CD8-positive, alpha-beta memory T cell (primary cell): ENCODE measurements around the gene ACKR1. TPM values are rescaled to one million over a fixed set of nuclear protein-coding genes. Genes with fewer than 3 reads are reported as not detected.

ENCODE experiments used
- CTCF ChIA-PET: fragments of 350-600 bp; sonication (Branson Sonifier 250); formaldehyde crosslinking; loops from one replicate; lab custom pipeline; 2021; ENCODE audit warnings: antibody characterized with exemption; lab: Charles Lee
- POLR2A ChIA-PET: fragments of 350-600 bp; sonication (Branson Sonifier 250); formaldehyde crosslinking; loops from one replicate; lab custom pipeline; 2021; ENCODE audit warnings: antibody characterized with exemption; lab: Charles Lee
- DNase-seq, 5 donors: peaks; one replicate each; pipeline versions ENCODE4 v3.0.0 to v3.0.0-alpha.2; 2020 to 2022; ENCODE audit warnings: mixed read lengths in 1 of 5
- H3K27ac ChIP-seq: one replicate; pipeline ENCODE4 v1.7.0; 2013; ENCODE audit warnings: low read depth, mild to moderate bottlenecking, low read length, moderate library complexity
- H3K27me3 ChIP-seq: 2 replicates; pipeline ENCODE4 v1.7.0; 2013; ENCODE audit warnings: low read length, mild to moderate bottlenecking; ENCODE audit not compliant: insufficient read depth, poor library complexity, severe bottlenecking
- H3K36me3 ChIP-seq: 2 replicates; pipeline ENCODE4 v1.7.0; 2013; ENCODE audit warnings: mild to moderate bottlenecking, low read length, moderate library complexity; ENCODE audit not compliant: insufficient read depth
- H3K4me1 ChIP-seq: 2 replicates; pipeline ENCODE4 v1.7.0; 2013; ENCODE audit warnings: mild to moderate bottlenecking, low read length, moderate library complexity; ENCODE audit not compliant: insufficient read depth
- H3K4me3 ChIP-seq: 2 replicates; pipeline ENCODE4 v1.7.0; 2013; ENCODE audit warnings: mild to moderate bottlenecking, low read length
- H3K9me3 ChIP-seq: 2 replicates; pipeline ENCODE4 v1.7.0; 2013; ENCODE audit warnings: mild to moderate bottlenecking, low read length
- H3K27ac Mint-ChIP-seq, 8 donors: one replicate each; pipeline ENCODE4 v1.8.0; 2020 to 2021; ENCODE audit warnings: mixed read lengths in 8 of 8, mild to moderate bottlenecking in 6 of 8, inconsistent platforms in 3 of 8, moderate library complexity in 3 of 8
- H3K27me3 Mint-ChIP-seq, 2 donors: one replicate each; pipeline ENCODE4 v1.8.0; 2020 to 2021; ENCODE audit warnings: mixed read lengths in 2 of 2, mild to moderate bottlenecking in 1 of 2, moderate library complexity in 1 of 2
- H3K36me3 Mint-ChIP-seq, 3 donors: one replicate each; pipeline ENCODE4 v1.8.0; 2020 to 2021; ENCODE audit warnings: mixed read lengths in 3 of 3, inconsistent platforms in 1 of 3, mild to moderate bottlenecking in 1 of 3
- H3K4me1 Mint-ChIP-seq, 3 donors: one replicate each; pipeline ENCODE4 v1.8.0; 2020 to 2021; ENCODE audit warnings: mixed read lengths in 3 of 3, inconsistent platforms in 1 of 3, mild to moderate bottlenecking in 1 of 3
- H3K4me3 Mint-ChIP-seq, 7 donors: one replicate each; pipeline ENCODE4 v1.8.0; 2020 to 2021; ENCODE audit warnings: mixed read lengths in 7 of 7, mild to moderate bottlenecking in 6 of 7, moderate library complexity in 4 of 7, inconsistent platforms in 2 of 7
- H3K9me3 Mint-ChIP-seq, 5 donors: one replicate each; pipeline ENCODE4 v1.8.0; 2020 to 2022; ENCODE audit warnings: mixed read lengths in 5 of 5, mild to moderate bottlenecking in 3 of 5, moderate library complexity in 2 of 5, inconsistent platforms in 1 of 5
- polyA plus RNA-seq: library from polyadenylated mRNA; unstranded; fragments of 300-500 nt; fragmentation: Illumina TruSeq; gene quantifications from one replicate; pipeline ENCODE4 v1.2.3, GENCODE V29; 2021
- total RNA-seq, 2 experiments: library from RNA; stranded (reverse); gene quantifications; one replicate each; pipeline ENCODE4 v1.2.3, GENCODE V29; 2021

Gene ACKR1
- total and polyA plus RNA-seq, 3 experiments from 2014 or later: not detected

- H3K27me3 Mint-ChIP-seq: peaks cover 42 to 91% of the 10 kb centered on the region in 2 donors
- ChIA-PET POLR2A (no interaction called here), CTCF (no interaction called here)
- H3K27me3 ChIP-seq: no peaks in the 10 kb centered on the region
- H3K9me3 ChIP-seq: no peaks in the 10 kb centered on the region
- no peak overlapping the region for H3K27ac ChIP-seq
- H3K4me1 ChIP-seq: no peaks in the 10 kb centered on the region
- no peak overlapping the region for H3K27ac Mint-ChIP-seq
- no peak overlapping the region for H3K4me3 Mint-ChIP-seq
- H3K9me3 Mint-ChIP-seq: no peaks in the 10 kb centered on the region
- no peak overlapping the region for H3K4me3 ChIP-seq
- no peaks in the 10 kb centered on the region for H3K36me3 ChIP-seq
- no peaks in the 10 kb centered on the region for H3K36me3 Mint-ChIP-seq
- H3K4me1 Mint-ChIP-seq: peaks cover 0 to 5% (median 0%) of the 10 kb centered on the region in 3 donors
- DNase-seq: no peak
These were observed 2.4 kb downstream of the ACKR1 start for GRCh38 chr1:159207080-159207479.

GRCh38 chr1:159207774-159208173, 3.1 kb downstream of the ACKR1 start:
- Mint-ChIP-seq H3K36me3 (no peaks in the 10 kb centered on the region), H3K27ac (no peak overlapping the region), H3K9me3 (no peaks in the 10 kb centered on the region), H3K4me1 (no peaks in the 10 kb centered on the region), H3K27me3 (peaks cover 47 to 91% of the 10 kb centered on the region in 2 donors), H3K4me3 (no peak overlapping the region)
- CTCF ChIA-PET: no interaction called here
- H3K36me3 ChIP-seq: no peaks in the 10 kb centered on the region
- DNase-seq: no peak
- H3K9me3 ChIP-seq: no peaks in the 10 kb centered on the region
- H3K4me1 ChIP-seq: no peaks in the 10 kb centered on the region
- H3K27ac ChIP-seq: no peak overlapping the region
- no peak overlapping the region for H3K4me3 ChIP-seq
- POLR2A ChIA-PET: no interaction called here
- H3K27me3 ChIP-seq: no peaks in the 10 kb centered on the region

DNA sequence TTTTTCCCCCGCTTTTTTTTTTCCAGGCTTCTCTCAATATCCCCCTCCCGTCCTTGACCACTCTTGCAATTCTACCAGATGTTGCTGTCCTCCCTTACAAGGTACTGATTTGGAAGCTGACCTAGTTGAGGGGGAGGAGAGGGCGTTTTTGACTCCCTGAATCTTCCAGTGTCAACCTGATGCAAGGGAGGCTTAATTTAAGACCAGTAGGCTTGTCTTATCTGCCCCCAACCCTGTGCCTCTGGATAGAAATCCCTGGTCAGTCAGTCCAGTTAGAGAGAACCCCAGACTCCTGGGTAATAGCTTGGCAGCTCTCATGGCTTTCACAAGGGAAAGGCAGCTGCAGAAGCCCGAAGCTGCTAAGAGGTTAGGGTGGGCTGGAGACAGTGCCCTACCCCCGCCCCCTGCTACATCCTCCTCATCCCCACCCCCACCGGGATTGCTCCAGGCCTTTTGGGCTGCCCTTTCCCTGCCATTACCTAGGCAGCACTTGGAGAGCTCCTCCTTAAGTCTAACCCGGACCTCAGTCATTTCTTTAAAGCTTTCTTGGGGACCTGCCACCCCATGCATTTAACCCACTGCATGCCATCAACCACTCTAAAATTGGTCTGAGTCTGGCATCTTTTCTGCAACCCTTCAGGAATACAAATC, 3.6 kb downstream of the ACKR1 start:
- H3K4me3 ChIP-seq: no peak overlapping the region
- DNase-seq: no peak

DNA sequence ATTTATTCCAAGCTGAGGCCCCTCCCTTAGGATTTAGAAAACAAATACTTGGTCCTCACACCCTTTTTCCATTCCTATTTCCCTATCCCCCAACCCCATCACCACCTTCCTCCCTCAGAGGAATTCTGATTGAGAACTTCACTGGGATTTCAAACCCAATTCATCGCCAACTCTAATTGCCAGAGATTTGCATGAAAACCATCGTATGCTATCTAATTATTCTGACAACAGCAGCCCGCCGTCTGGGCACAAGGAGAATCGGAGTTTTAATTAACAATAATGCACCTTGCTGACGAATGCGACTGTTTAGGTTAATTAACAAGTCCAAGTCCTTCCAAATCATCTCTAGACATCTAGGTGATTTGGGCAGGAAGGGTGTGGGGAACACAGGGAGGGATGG, 4.4 kb downstream of the ACKR1 start:
- Histone ChIP-seq H3K36me3 (no peaks in the 10 kb centered on the region), H3K9me3 (no peaks in the 10 kb centered on the region), H3K4me1 (no peaks in the 10 kb centered on the region), H3K27me3 (no peaks in the 10 kb centered on the region), H3K27ac (no peak overlapping the region), H3K4me3 (no peak overlapping the region)
- Mint-ChIP-seq H3K27ac (no peak overlapping the region), H3K4me1 (peaks cover 0 to 1% (median 0%) of the 10 kb centered on the region in 3 donors), H3K36me3 (no peaks in the 10 kb centered on the region), H3K9me3 (no peaks in the 10 kb centered on the region), H3K27me3 (peaks cover 44 to 84% of the 10 kb centered on the region in 2 donors), H3K4me3 (no peak overlapping the region)
- DNase-seq: no peak
- ChIA-PET POLR2A (no interaction called here), CTCF (no interaction called here)

More for the DNA sequence above, 3.6 kb downstream of the ACKR1 start:
- no peaks in the 10 kb centered on the region for H3K4me1 Mint-ChIP-seq
- Histone ChIP-seq H3K36me3 (no peaks in the 10 kb centered on the region), H3K9me3 (no peaks in the 10 kb centered on the region), H3K27ac (no peak overlapping the region), H3K4me1 (no peaks in the 10 kb centered on the region), H3K27me3 (no peaks in the 10 kb centered on the region)
- H3K36me3 Mint-ChIP-seq: no peaks in the 10 kb centered on the region
- ChIA-PET CTCF (no interaction called here), POLR2A (no interaction called here)
- H3K9me3 Mint-ChIP-seq: no peaks in the 10 kb centered on the region
- no peak overlapping the region for H3K4me3 Mint-ChIP-seq
- H3K27ac Mint-ChIP-seq: no peak overlapping the region
- H3K27me3 Mint-ChIP-seq: peaks cover 46 to 88% of the 10 kb centered on the region in 2 donors

DNA sequence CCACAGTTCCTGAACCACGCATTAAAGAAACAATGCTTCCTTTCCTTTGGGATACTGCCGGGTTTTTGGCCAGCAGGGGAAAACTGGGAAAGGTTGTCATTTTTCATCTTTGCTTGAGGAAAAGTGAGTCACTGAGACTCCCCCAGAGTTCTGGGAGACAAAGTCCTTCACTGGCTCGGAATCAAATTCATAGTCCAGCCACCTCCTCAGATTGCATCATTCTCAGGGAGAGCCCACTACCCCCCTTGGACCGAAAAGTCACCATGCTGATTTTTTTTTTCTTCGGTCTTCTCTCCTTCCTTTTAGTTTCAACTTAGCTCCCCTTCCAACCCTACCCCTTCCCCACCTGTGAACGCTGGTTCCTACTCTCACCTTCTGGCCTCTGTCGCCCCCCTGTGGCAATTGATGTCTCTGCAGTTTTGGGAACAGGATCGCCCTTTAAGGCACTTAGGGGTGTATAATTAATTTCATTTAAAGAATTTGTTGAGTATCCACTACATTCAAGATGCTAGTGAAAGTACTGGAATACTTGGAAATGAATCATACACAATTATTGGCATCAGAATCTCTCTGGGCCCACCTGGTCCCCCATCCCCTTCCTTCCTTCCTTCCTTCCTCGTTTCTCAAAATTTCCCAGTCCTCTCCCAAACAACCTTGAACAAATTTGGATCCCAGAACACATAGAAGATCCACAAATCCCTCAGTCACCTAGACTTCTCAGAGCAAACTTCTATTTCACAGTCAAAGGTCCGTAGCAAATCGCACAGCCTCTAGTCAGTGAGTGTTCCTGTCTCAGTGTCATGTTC, 6.9 kb downstream of the ACKR1 start:
- Mint-ChIP-seq H3K4me1 (peaks cover 0 to 2% (median 0%) of the 10 kb centered on the region in 3 donors), H3K9me3 (no peaks in the 10 kb centered on the region), H3K27me3 (peaks cover 45 to 77% of the 10 kb centered on the region in 2 donors), H3K36me3 (no peaks in the 10 kb centered on the region), H3K27ac (no peak overlapping the region), H3K4me3 (no peak overlapping the region)
- Histone ChIP-seq H3K4me3 (no peak overlapping the region), H3K27ac (no peak overlapping the region), H3K27me3 (no peaks in the 10 kb centered on the region), H3K9me3 (no peaks in the 10 kb centered on the region), H3K36me3 (no peaks in the 10 kb centered on the region), H3K4me1 (no peaks in the 10 kb centered on the region)
- DNase-seq: peak in 4 of 5 donors; percentile 20 to 60 (median 22)
- ChIA-PET CTCF (interaction anchor here (0.6 to 3.2 kb wide), 3 partner anchors 14 to 1224 kb away, joined by 4 to 10 read pairs (median 7); no protein-coding TSS in a partner anchor), POLR2A (no interaction called here)

DNA sequence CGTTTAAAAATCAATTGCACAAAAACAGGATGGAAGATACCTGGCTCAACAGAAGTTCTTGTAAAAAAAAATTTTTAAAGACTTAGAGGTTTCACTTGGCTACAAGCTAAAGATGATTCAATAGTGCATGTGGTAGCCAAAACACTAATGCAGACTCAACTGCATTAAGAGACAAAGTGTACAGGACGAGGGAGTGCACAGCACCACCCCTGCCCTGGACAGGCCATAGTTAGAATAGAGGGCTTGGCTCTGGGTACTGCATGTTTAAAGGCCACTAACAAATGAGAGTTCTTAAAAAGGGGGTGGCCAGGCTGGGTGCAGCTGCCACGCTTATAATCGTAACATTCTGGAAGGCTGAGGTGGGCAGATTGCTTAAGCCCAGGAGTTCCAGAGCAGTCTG, 7.9 kb downstream of the ACKR1 start:
- H3K27me3 Mint-ChIP-seq: peaks cover 41 to 76% of the 10 kb centered on the region in 2 donors

GRCh38 chr1:159214149-159214760, 9.6 kb downstream of the ACKR1 start:
- peaks cover 33 to 73% of the 10 kb centered on the region in 2 donors for H3K27me3 Mint-ChIP-seq
- H3K36me3 Mint-ChIP-seq: no peaks in the 10 kb centered on the region
- no peak overlapping the region for H3K4me3 Mint-ChIP-seq
- Histone ChIP-seq H3K27ac (no peak overlapping the region), H3K9me3 (no peaks in the 10 kb centered on the region), H3K27me3 (no peaks in the 10 kb centered on the region), H3K4me3 (no peak overlapping the region), H3K4me1 (no peaks in the 10 kb centered on the region), H3K36me3 (no peaks in the 10 kb centered on the region)
- DNase-seq: peak in 3 of 5 donors; percentile 16 to 54 (median 20)
- CTCF ChIA-PET: interaction anchor here (0.7 to 3.2 kb wide), 13 partner anchors 8 to 1097 kb away, joined by 3 to 10 read pairs (median 3); partner anchors contain the start of gene ACKR1
- no peaks in the 10 kb centered on the region for H3K9me3 Mint-ChIP-seq
- POLR2A ChIA-PET: no interaction called here
- H3K4me1 Mint-ChIP-seq: peaks cover 0 to 2% (median 0%) of the 10 kb centered on the region in 3 donors
- no peak overlapping the region for H3K27ac Mint-ChIP-seq

More for the DNA sequence above, 7.9 kb downstream of the ACKR1 start:
- Mint-ChIP-seq H3K4me1 (peaks cover 0 to 2% (median 0%) of the 10 kb centered on the region in 3 donors), H3K4me3 (no peak overlapping the region), H3K36me3 (no peaks in the 10 kb centered on the region), H3K9me3 (no peaks in the 10 kb centered on the region), H3K27ac (no peak overlapping the region)
- Histone ChIP-seq H3K9me3 (no peaks in the 10 kb centered on the region), H3K27ac (no peak overlapping the region), H3K27me3 (no peaks in the 10 kb centered on the region), H3K4me1 (no peaks in the 10 kb centered on the region), H3K36me3 (no peaks in the 10 kb centered on the region), H3K4me3 (no peak overlapping the region)
- ChIA-PET POLR2A (no interaction called here), CTCF (interaction anchor here (0.7 to 3.2 kb wide), 4 partner anchors 13 to 587 kb away, joined by 3 to 10 read pairs (median 6); no protein-coding TSS in a partner anchor)
- DNase-seq: no peak
